ENCODE data around the gene TMPRSS4.
"Not testable (repeated sequence)": the region's sequence is repeated elsewhere in the genome, so short reads cannot be mapped to it uniquely, and the experiment has no call there.

Gene TMPRSS4

GRCh38 chr11:118059246-118059940, 17.5 kb upstream of the TMPRSS4 start:
- no peak overlapping the region for H3K9ac ChIP-seq (ENCODE audit: low read length)
- no peaks in the 10 kb centered on the region for H3K4me1 ChIP-seq (ENCODE audit: control insufficient read depth, insufficient read depth, low read length)
- H3K27me3 ChIP-seq (ENCODE audit: control insufficient read depth, insufficient read depth, low read length) = no peaks in the 10 kb centered on the region
- no peak overlapping the region for H3K4me3 ChIP-seq (ENCODE audit: low read length)
- H3K9me3 ChIP-seq (ENCODE audit: control insufficient read depth, low read length) = no peaks in the 10 kb centered on the region
- H3K36me3 ChIP-seq (ENCODE audit: control insufficient read depth, insufficient read depth, low read length) = no peaks in the 10 kb centered on the region

GRCh38 chr11:118060081-118060661, 16.7 kb upstream of the TMPRSS4 start:
- no peak overlapping the region for H3K9ac ChIP-seq (ENCODE audit: low read length)
- no peaks in the 10 kb centered on the region for H3K9me3 ChIP-seq (ENCODE audit: control insufficient read depth, low read length)
- H3K27me3 ChIP-seq (ENCODE audit: control insufficient read depth, insufficient read depth, low read length) = no peaks in the 10 kb centered on the region
- no peak overlapping the region for H3K4me3 ChIP-seq (ENCODE audit: low read length)
- H3K4me1 ChIP-seq (ENCODE audit: control insufficient read depth, insufficient read depth, low read length) = peaks cover 6% of the 10 kb centered on the region
- H3K36me3 ChIP-seq (ENCODE audit: control insufficient read depth, insufficient read depth, low read length) = no peaks in the 10 kb centered on the region

GRCh38 chr11:118060869-118061268, 16.0 kb upstream of the TMPRSS4 start:
- Histone ChIP-seq H3K36me3 (ENCODE audit: control insufficient read depth, insufficient read depth, low read length) (no peaks in the 10 kb centered on the region), H3K4me3 (ENCODE audit: low read length) (no peak overlapping the region), H3K9me3 (ENCODE audit: control insufficient read depth, low read length) (no peaks in the 10 kb centered on the region), H3K4me1 (ENCODE audit: control insufficient read depth, insufficient read depth, low read length) (peaks cover 9% of the 10 kb centered on the region), H3K9ac (ENCODE audit: low read length) (no peak overlapping the region), H3K27me3 (ENCODE audit: control insufficient read depth, insufficient read depth, low read length) (no peaks in the 10 kb centered on the region)

- Histone ChIP-seq H3K36me3 (ENCODE audit: control insufficient read depth, insufficient read depth, low read length) (no peaks in the 10 kb centered on the region), H3K4me3 (ENCODE audit: low read length) (no peak overlapping the region), H3K9ac (ENCODE audit: low read length) (no peak overlapping the region), H3K9me3 (ENCODE audit: control insufficient read depth, low read length) (no peaks in the 10 kb centered on the region), H3K27me3 (ENCODE audit: control insufficient read depth, insufficient read depth, low read length) (no peaks in the 10 kb centered on the region), H3K4me1 (ENCODE audit: control insufficient read depth, insufficient read depth, low read length) (peaks cover 9% of the 10 kb centered on the region)
These were observed 15.2 kb upstream of the TMPRSS4 start for GRCh38 chr11:118061586-118062125.

- not testable (repeated sequence) for H3K4me3 ChIP-seq (ENCODE audit: low read length); H3K36me3 ChIP-seq (ENCODE audit: control insufficient read depth, insufficient read depth, low read length)
These were observed 14.7 kb upstream of the TMPRSS4 start for GRCh38 chr11:118062181-118062580.

GRCh38 chr11:118062631-118063030, 14.2 kb upstream of the TMPRSS4 start:
- not testable (repeated sequence) for H3K4me1 ChIP-seq (ENCODE audit: control insufficient read depth, insufficient read depth, low read length); H3K9ac ChIP-seq (ENCODE audit: low read length)

More at GRCh38 chr11:118062181-118062580, 14.7 kb upstream of the TMPRSS4 start:
- not testable (repeated sequence) for H3K9ac ChIP-seq (ENCODE audit: low read length); H3K27me3 ChIP-seq (ENCODE audit: control insufficient read depth, insufficient read depth, low read length); H3K4me1 ChIP-seq (ENCODE audit: control insufficient read depth, insufficient read depth, low read length); H3K9me3 ChIP-seq (ENCODE audit: control insufficient read depth, low read length)

GRCh38 chr11:118064956-118065355, 11.9 kb upstream of the TMPRSS4 start:
- peaks cover 9% of the 10 kb centered on the region for H3K4me1 ChIP-seq (ENCODE audit: control insufficient read depth, insufficient read depth, low read length)
- H3K36me3 ChIP-seq (ENCODE audit: control insufficient read depth, insufficient read depth, low read length) = no peaks in the 10 kb centered on the region
- no peak overlapping the region for H3K4me3 ChIP-seq (ENCODE audit: low read length)
- no peaks in the 10 kb centered on the region for H3K9me3 ChIP-seq (ENCODE audit: control insufficient read depth, low read length)
- H3K9ac ChIP-seq (ENCODE audit: low read length) = no peak overlapping the region
- H3K27me3 ChIP-seq (ENCODE audit: control insufficient read depth, insufficient read depth, low read length) = no peaks in the 10 kb centered on the region

More at GRCh38 chr11:118062631-118063030, 14.2 kb upstream of the TMPRSS4 start:
- H3K36me3 ChIP-seq (ENCODE audit: control insufficient read depth, insufficient read depth, low read length); H3K27me3 ChIP-seq (ENCODE audit: control insufficient read depth, insufficient read depth, low read length); H3K4me3 ChIP-seq (ENCODE audit: low read length); H3K9me3 ChIP-seq (ENCODE audit: control insufficient read depth, low read length): not testable (repeated sequence)

GRCh38 chr11:118065384-118065783, 11.5 kb upstream of the TMPRSS4 start:
- no peaks in the 10 kb centered on the region for H3K9me3 ChIP-seq (ENCODE audit: control insufficient read depth, low read length)
- no peaks in the 10 kb centered on the region for H3K27me3 ChIP-seq (ENCODE audit: control insufficient read depth, insufficient read depth, low read length)
- peaks cover 9% of the 10 kb centered on the region for H3K4me1 ChIP-seq (ENCODE audit: control insufficient read depth, insufficient read depth, low read length)
- H3K4me3 ChIP-seq (ENCODE audit: low read length) = no peak overlapping the region
- H3K36me3 ChIP-seq (ENCODE audit: control insufficient read depth, insufficient read depth, low read length) = no peaks in the 10 kb centered on the region
- no peak overlapping the region for H3K9ac ChIP-seq (ENCODE audit: low read length)

GRCh38 chr11:118067006-118067405, 9.9 kb upstream of the TMPRSS4 start:
- no peaks in the 10 kb centered on the region for H3K9me3 ChIP-seq (ENCODE audit: control insufficient read depth, low read length)
- no peaks in the 10 kb centered on the region for H3K36me3 ChIP-seq (ENCODE audit: control insufficient read depth, insufficient read depth, low read length)
- H3K9ac ChIP-seq (ENCODE audit: low read length) = no peak overlapping the region
- no peak overlapping the region for H3K4me3 ChIP-seq (ENCODE audit: low read length)
- H3K27me3 ChIP-seq (ENCODE audit: control insufficient read depth, insufficient read depth, low read length) = no peaks in the 10 kb centered on the region
- H3K4me1 ChIP-seq (ENCODE audit: control insufficient read depth, insufficient read depth, low read length) = peaks cover 9% of the 10 kb centered on the region

- Histone ChIP-seq H3K36me3 (ENCODE audit: control insufficient read depth, insufficient read depth, low read length) (no peaks in the 10 kb centered on the region), H3K27me3 (ENCODE audit: control insufficient read depth, insufficient read depth, low read length) (no peaks in the 10 kb centered on the region), H3K9ac (ENCODE audit: low read length) (no peak overlapping the region), H3K4me1 (ENCODE audit: control insufficient read depth, insufficient read depth, low read length) (peaks cover 9% of the 10 kb centered on the region), H3K9me3 (ENCODE audit: control insufficient read depth, low read length) (no peaks in the 10 kb centered on the region), H3K4me3 (ENCODE audit: low read length) (no peak overlapping the region)
These were observed 8.5 kb upstream of the TMPRSS4 start for GRCh38 chr11:118068206-118068944.

- Histone ChIP-seq H3K4me1 (ENCODE audit: control insufficient read depth, insufficient read depth, low read length) (peaks cover 10% of the 10 kb centered on the region), H3K4me3 (ENCODE audit: low read length) (no peak overlapping the region), H3K9me3 (ENCODE audit: control insufficient read depth, low read length) (no peaks in the 10 kb centered on the region), H3K36me3 (ENCODE audit: control insufficient read depth, insufficient read depth, low read length) (no peaks in the 10 kb centered on the region), H3K27me3 (ENCODE audit: control insufficient read depth, insufficient read depth, low read length) (no peaks in the 10 kb centered on the region), H3K9ac (ENCODE audit: low read length) (no peak overlapping the region)
These were observed 7.8 kb upstream of the TMPRSS4 start for GRCh38 chr11:118068945-118069612.
